PFSK-1 (cell line): ENCODE data around the gene GAREM1.

Source experiments
- POLR2AphosphoS5 ChIP-seq: IDR thresholded peaks from 2 replicates; pipeline ENCODE4 v1.6.1; 2012; ENCODE audit warnings: low read depth, mild to moderate bottlenecking, control low read depth, low read length, moderate library complexity
- TAF1 ChIP-seq: IDR thresholded peaks from 2 replicates; pipeline ENCODE4 v1.6.1; 2012; ENCODE audit warnings: low read length, control low read depth, borderline replicate concordance; ENCODE audit not compliant: insufficient read depth

GRCh38 chr18:32333781-32334180, 136.9 kb downstream of the GAREM1 start:
- TF ChIP-seq POLR2AphosphoS5 (no peak), TAF1 (no peak)
